SK-N-MC (cell line): ENCODE results near the gene MACROD2.

Experiments
- DNase-seq: peaks from one replicate; pipeline ENCODE4 v3.0.0-alpha.2; 2011; ENCODE audit warnings: low read depth, low spot score
- H3K27ac ChIP-seq: fragments of 200-600 bp; sonication (generic); 2 replicates; pipeline ENCODE4 v1.5.1; 2016; ENCODE audit warnings: mixed run types
- H3K36me3 ChIP-seq: fragments of 200-600 bp; sonication (generic); 2 replicates; pipeline ENCODE4 v1.6.1; 2017; ENCODE audit warnings: antibody characterized with exemption, low read length, mixed read lengths; ENCODE audit not compliant: insufficient read depth
- H3K4me3 ChIP-seq: fragments of 200-600 bp; sonication (generic); 2 replicates; pipeline ENCODE4 v1.5.1; 2016
- H3K9ac ChIP-seq: fragments of 200-600 bp; sonication (generic); 2 replicates; pipeline ENCODE4 v1.8.0; 2017; ENCODE audit warnings: mixed run types, mixed read lengths; ENCODE audit not compliant: insufficient read length
- H3K9me3 ChIP-seq: fragments of 200-600 bp; sonication (generic); 2 replicates; pipeline ENCODE4 v1.6.1; 2017; ENCODE audit warnings: low read depth, mild to moderate bottlenecking, antibody characterized with exemption, low read length, moderate library complexity, mixed read lengths
- EZH2 ChIP-seq: fragments of 200-600 bp; sonication (generic); IDR thresholded peaks from one replicate; pipeline ENCODE4 v1.6.1; 2017; ENCODE audit warnings: antibody characterized with exemption
- FOXP2 ChIP-seq: optimal IDR thresholded peaks from 2 replicates; pipeline ENCODE3; 2011; ENCODE audit warnings: mild to moderate bottlenecking, moderate library complexity; ENCODE audit not compliant: insufficient read depth; ENCODE audit errors: extremely low read length, control extremely low read depth
- POLR2AphosphoS5 ChIP-seq: IDR thresholded peaks from 2 replicates; pipeline ENCODE4 v1.6.1; 2012; ENCODE audit warnings: mild to moderate bottlenecking, low read depth, low read length, borderline replicate concordance

The MACROD2 gene

DNA sequence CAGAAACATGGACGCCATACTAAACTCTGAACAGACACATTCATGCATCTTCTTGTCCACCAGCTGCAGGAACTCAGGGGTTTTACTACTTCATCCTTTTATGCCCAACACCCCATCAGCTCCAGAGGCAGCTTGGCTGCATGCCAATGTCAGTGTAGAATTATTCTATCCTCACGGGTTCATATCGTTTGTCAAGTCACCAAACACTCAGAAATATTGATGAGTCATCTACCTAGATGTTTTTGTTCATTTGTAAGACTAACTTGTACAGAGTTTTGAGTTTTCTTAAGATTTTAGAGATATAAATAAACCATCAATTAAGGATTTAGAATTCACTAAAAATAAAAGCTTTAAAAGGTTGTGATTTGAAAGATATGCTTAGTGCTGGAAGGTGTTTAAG lies 932.8 kb downstream of the MACROD2 start:
- no peak for DNase-seq
- H3K27ac ChIP-seq = no peak overlapping the region
- H3K9me3 ChIP-seq = no peaks in the 10 kb centered on the region
- H3K9ac ChIP-seq = no peak overlapping the region
- H3K36me3 ChIP-seq = no peaks in the 10 kb centered on the region
- TF ChIP-seq POLR2AphosphoS5 (no peak), FOXP2 (no peak)
- H3K4me3 ChIP-seq = no peak overlapping the region

DNA sequence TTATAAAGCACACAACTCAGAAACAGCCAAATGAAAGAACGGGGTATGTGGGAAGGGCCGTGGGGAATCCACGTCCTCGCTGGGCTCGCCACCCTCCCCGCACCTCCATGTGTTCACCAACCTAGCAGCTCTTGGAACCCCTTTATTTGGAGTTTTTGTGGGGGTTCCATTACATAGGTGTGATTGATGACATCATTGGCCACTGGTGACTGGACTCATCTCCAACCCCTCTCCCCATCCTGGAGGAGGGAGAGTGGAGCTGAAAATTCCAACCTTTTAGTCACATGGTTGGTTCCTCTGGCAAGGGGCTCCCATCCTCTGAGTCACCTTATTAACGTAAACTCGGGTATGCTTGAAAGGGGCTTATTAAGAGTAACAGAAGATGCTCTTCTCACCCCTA lies 934.1 kb downstream of the MACROD2 start:
- no peak overlapping the region for H3K27ac ChIP-seq
- no peaks in the 10 kb centered on the region for H3K36me3 ChIP-seq
- H3K9ac ChIP-seq = no peak overlapping the region
- no peaks in the 10 kb centered on the region for H3K9me3 ChIP-seq
- no peak for DNase-seq
- no peak overlapping the region for H3K4me3 ChIP-seq
- TF ChIP-seq POLR2AphosphoS5 = no peak
- TF ChIP-seq EZH2 = no peak

DNA sequence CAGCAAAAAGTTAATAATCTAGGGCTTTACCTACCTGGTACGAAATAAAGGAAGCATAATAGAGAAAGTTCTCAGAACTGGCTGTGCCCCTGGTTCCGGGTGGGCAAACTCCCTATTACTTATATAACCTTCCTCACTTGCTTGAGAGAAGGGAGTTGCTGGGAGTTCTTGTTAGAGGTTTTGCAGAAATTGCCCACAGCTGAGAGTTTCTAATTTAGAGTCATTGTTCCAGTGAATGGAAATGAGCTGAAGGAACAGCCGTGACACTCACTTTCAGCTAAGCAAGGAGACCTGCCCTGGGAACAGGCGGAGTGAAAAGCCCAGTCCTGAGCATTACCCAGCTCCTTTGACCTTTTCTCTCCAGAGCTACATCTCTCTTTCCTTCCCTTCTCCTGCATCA lies 936.7 kb downstream of the MACROD2 start:
- H3K9ac ChIP-seq = no peak overlapping the region
- no peaks in the 10 kb centered on the region for H3K9me3 ChIP-seq
- TF ChIP-seq FOXP2 (no peak), POLR2AphosphoS5 (no peak), EZH2 (no peak)
- DNase-seq = no peak
- H3K36me3 ChIP-seq = no peaks in the 10 kb centered on the region
- no peak overlapping the region for H3K4me3 ChIP-seq
- no peak overlapping the region for H3K27ac ChIP-seq

DNA sequence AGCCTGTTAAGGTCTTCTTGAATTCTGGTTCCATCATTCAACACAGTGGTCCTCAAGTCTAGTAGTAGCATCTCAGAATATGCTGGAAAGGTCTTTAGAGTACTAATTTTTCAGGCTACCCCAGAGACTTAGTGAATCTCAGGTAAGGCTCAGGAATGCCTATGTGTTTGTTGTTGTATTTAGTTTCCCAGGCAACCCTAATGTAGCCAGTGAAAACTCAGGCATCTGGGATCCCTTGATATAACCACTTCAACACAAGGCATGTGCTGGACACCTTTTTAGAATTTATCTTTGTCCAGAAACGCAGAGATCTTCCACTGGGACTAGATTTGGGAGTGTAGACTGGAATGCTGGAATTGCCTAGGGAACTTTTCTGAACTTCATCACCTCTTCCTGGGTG lies 940.0 kb downstream of the MACROD2 start:
- DNase-seq = no peak
- H3K36me3 ChIP-seq = no peaks in the 10 kb centered on the region
- no peak overlapping the region for H3K27ac ChIP-seq
- no peaks in the 10 kb centered on the region for H3K9me3 ChIP-seq
- no peak overlapping the region for H3K9ac ChIP-seq
- H3K4me3 ChIP-seq = no peak overlapping the region
- no peak for TF ChIP-seq FOXP2
- TF ChIP-seq POLR2AphosphoS5 = no peak
- TF ChIP-seq EZH2 = no peak

DNA sequence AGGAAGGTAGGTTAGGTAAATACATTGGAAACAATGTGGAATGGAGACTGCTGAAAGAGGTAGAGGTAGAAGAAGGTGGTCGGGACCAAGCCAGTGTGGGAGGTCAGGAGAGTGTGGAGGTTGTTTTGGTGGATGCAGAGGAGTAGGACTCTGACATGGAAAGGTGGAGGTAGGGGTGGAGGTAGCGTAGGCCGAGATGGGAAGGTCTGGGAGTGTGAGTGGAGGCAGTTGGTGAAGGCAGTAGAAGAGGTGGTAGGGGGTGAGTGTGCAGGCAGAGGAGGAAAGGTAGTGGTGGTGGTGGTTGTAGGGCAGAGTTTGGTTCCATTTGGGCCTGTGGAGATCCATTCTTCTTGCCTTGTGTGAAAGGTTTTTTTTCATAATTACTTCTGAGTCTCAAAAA lies 941.7 kb downstream of the MACROD2 start:
- no peak for TF ChIP-seq EZH2
- no peak for TF ChIP-seq POLR2AphosphoS5
- TF ChIP-seq FOXP2 = no peak
- H3K4me3 ChIP-seq = no peak overlapping the region

DNA sequence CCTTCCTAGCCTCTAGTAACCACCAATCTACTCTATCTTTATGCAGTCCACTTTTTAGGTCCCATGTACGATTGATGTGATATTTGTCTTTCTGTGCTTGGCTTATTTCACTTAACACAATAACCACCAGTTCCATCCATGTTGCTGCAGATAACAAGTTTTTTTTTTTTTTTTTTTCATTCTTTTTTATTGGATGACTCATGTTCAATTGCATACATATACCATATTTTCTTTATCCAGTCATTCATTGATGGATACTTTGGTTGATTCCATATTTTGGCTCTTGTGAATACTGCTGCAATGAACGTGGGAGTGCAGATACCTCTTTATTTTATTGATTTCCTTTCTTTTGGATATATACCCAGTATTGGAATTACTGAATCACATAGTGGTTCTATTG lies 942.5 kb downstream of the MACROD2 start:
- H3K36me3 ChIP-seq = no peaks in the 10 kb centered on the region
- DNase-seq = no peak
- TF ChIP-seq EZH2 = no peak
- TF ChIP-seq FOXP2 = no peak
- no peak for TF ChIP-seq POLR2AphosphoS5
- no peak overlapping the region for H3K4me3 ChIP-seq
- H3K9me3 ChIP-seq = no peaks in the 10 kb centered on the region
- H3K27ac ChIP-seq = no peak overlapping the region
- no peak overlapping the region for H3K9ac ChIP-seq

More for the DNA sequence above, 941.7 kb downstream of the MACROD2 start:
- no peak for DNase-seq
- H3K36me3 ChIP-seq = no peaks in the 10 kb centered on the region
- H3K9ac ChIP-seq = no peak overlapping the region
- H3K27ac ChIP-seq = no peak overlapping the region
- no peaks in the 10 kb centered on the region for H3K9me3 ChIP-seq

DNA sequence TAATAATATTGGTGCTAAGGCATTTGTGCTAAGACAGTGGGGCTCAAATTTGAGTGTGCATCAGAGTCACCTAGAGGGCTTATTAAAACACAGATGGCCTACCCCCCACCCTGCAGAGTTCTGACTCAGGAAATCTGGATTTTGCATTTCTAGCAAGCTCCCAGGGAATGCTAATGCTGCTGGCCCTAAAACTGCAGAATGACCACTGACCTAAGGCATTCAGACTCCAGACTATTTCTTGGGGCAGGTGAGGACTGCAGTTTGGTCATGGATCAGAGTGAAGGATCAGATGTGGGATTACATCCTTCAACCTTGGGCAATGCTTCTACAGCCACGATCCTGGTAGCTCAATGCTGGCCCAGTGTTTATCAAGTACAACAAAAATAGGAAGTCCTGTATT lies 952.2 kb downstream of the MACROD2 start:
- Histone ChIP-seq H3K4me3 (no peak overlapping the region), H3K9ac (no peak overlapping the region), H3K9me3 (no peaks in the 10 kb centered on the region), H3K36me3 (no peaks in the 10 kb centered on the region), H3K27ac (no peak overlapping the region)
- TF ChIP-seq POLR2AphosphoS5 = no peak
- TF ChIP-seq FOXP2 = no peak
- TF ChIP-seq EZH2 = no peak
- no peak for DNase-seq

DNA sequence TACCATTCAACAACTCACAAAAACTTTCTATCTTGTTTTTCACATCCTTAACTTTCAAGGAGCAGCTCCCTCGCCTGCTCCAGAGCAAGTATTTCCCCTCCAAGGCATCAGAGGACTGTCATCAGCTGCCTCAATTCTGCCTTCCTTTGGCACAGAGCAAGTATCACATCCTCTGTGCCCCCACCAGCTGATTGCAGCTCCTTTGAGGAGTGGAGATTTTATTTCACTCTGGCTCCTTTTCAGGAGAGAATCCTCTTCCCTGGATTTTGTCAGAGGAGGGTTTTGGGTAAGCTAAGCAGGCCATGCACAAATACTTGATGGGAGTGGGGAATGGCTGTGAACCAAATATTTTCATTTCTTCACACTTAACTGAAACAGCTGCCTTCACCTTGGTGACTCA lies 952.6 kb downstream of the MACROD2 start:
- Histone ChIP-seq H3K9ac (no peak overlapping the region), H3K9me3 (no peaks in the 10 kb centered on the region), H3K27ac (no peak overlapping the region), H3K4me3 (no peak overlapping the region), H3K36me3 (no peaks in the 10 kb centered on the region)
- no peak for DNase-seq
- TF ChIP-seq EZH2 = no peak
- no peak for TF ChIP-seq POLR2AphosphoS5
- no peak for TF ChIP-seq FOXP2

DNA sequence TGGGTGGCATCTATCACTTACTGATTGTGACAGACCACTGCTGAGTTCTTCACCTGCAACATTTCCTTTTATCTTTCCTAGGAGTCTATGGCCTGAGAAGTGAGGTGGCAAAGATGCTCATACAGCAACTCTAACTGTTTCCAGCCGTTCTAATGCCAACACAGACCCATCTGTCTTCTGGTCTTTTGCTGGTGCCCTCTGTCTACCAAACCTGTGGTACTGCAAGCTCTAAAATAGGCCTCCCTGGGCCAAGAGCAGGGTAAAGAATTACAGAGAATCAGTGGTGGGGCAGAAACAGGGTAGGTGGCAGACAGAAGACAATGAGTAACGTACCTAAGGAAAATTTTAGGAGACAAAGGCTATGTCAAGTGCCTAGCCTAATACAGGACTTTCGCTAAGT lies 953.1 kb downstream of the MACROD2 start:
- Histone ChIP-seq H3K36me3 (no peaks in the 10 kb centered on the region), H3K4me3 (no peak overlapping the region), H3K9ac (no peak overlapping the region), H3K27ac (no peak overlapping the region), H3K9me3 (no peaks in the 10 kb centered on the region)
- no peak for TF ChIP-seq EZH2
- no peak for TF ChIP-seq FOXP2
- TF ChIP-seq POLR2AphosphoS5 = no peak
- no peak for DNase-seq
